ENCODE results near the gene TMEM109.

The TMEM109 gene

GRCh38 chr11:60948250-60948649 lies 34.3 kb downstream of the TMEM109 start:
- H3K4me1 ChIP-seq (ENCODE audit: insufficient read depth, poor library complexity, severe bottlenecking): no peaks in the 10 kb centered on the region
- no peaks in the 10 kb centered on the region for H3K9me3 ChIP-seq (ENCODE audit: severe bottlenecking)
- DNase-seq (ENCODE audit: low spot score) (no peak), ATAC-seq (ENCODE audit: low read depth) (no peak)
- H3K4me3 ChIP-seq (ENCODE audit: severe bottlenecking): no peak overlapping the region
- no peaks in the 10 kb centered on the region for H3K36me3 ChIP-seq (ENCODE audit: low read depth)
- H3K27me3 ChIP-seq (ENCODE audit: insufficient read depth, poor library complexity, severe bottlenecking): no peaks in the 10 kb centered on the region
- H3K27ac ChIP-seq (ENCODE audit: poor library complexity, severe bottlenecking): no peak overlapping the region
- TF ChIP-seq CTCF (IDR thresholded peaks at IDR 0.05; ENCODE audit: poor library complexity, severe bottlenecking): no peak

- Histone ChIP-seq H3K9me3 (ENCODE audit: severe bottlenecking) (no peaks in the 10 kb centered on the region), H3K27ac (ENCODE audit: poor library complexity, severe bottlenecking) (no peak overlapping the region), H3K4me1 (ENCODE audit: insufficient read depth, poor library complexity, severe bottlenecking) (no peaks in the 10 kb centered on the region), H3K4me3 (ENCODE audit: severe bottlenecking) (no peak overlapping the region), H3K36me3 (ENCODE audit: low read depth) (no peaks in the 10 kb centered on the region), H3K27me3 (ENCODE audit: insufficient read depth, poor library complexity, severe bottlenecking) (no peaks in the 10 kb centered on the region)
- ATAC-seq (ENCODE audit: low read depth): no peak
- TF ChIP-seq CTCF (IDR thresholded peaks at IDR 0.05; ENCODE audit: poor library complexity, severe bottlenecking): no peak
- DNase-seq (ENCODE audit: low spot score): no peak
These were observed 36.1 kb downstream of the TMEM109 start for GRCh38 chr11:60950024-60950423.

- Histone ChIP-seq H3K9me3 (ENCODE audit: severe bottlenecking) (no peaks in the 10 kb centered on the region), H3K27me3 (ENCODE audit: insufficient read depth, poor library complexity, severe bottlenecking) (no peaks in the 10 kb centered on the region), H3K4me1 (ENCODE audit: insufficient read depth, poor library complexity, severe bottlenecking) (no peaks in the 10 kb centered on the region), H3K4me3 (ENCODE audit: severe bottlenecking) (no peak overlapping the region), H3K36me3 (ENCODE audit: low read depth) (no peaks in the 10 kb centered on the region), H3K27ac (ENCODE audit: poor library complexity, severe bottlenecking) (no peak overlapping the region)
- no peak for DNase-seq (ENCODE audit: low spot score)
- TF ChIP-seq CTCF (IDR thresholded peaks at IDR 0.05; ENCODE audit: poor library complexity, severe bottlenecking): no peak
- ATAC-seq (ENCODE audit: low read depth): no peak
These were observed 37.1 kb downstream of the TMEM109 start for GRCh38 chr11:60950933-60951605.

- no peak for TF ChIP-seq CTCF (IDR thresholded peaks at IDR 0.05; ENCODE audit: poor library complexity, severe bottlenecking)
- no peaks in the 10 kb centered on the region for H3K27me3 ChIP-seq (ENCODE audit: insufficient read depth, poor library complexity, severe bottlenecking)
- no peak for ATAC-seq (ENCODE audit: low read depth)
- no peaks in the 10 kb centered on the region for H3K4me1 ChIP-seq (ENCODE audit: insufficient read depth, poor library complexity, severe bottlenecking)
- no peak for DNase-seq (ENCODE audit: low spot score)
- H3K9me3 ChIP-seq (ENCODE audit: severe bottlenecking): no peaks in the 10 kb centered on the region
- H3K27ac ChIP-seq (ENCODE audit: poor library complexity, severe bottlenecking): no peak overlapping the region
- H3K4me3 ChIP-seq (ENCODE audit: severe bottlenecking): no peak overlapping the region
- H3K36me3 ChIP-seq (ENCODE audit: low read depth): no peaks in the 10 kb centered on the region
These were observed 37.6 kb downstream of the TMEM109 start for GRCh38 chr11:60951606-60951903.

- ATAC-seq (ENCODE audit: low read depth): no peak
- TF ChIP-seq CTCF (IDR thresholded peaks at IDR 0.05; ENCODE audit: poor library complexity, severe bottlenecking): no peak
- no peaks in the 10 kb centered on the region for H3K4me1 ChIP-seq (ENCODE audit: insufficient read depth, poor library complexity, severe bottlenecking)
- no peak within 1 kb of the TSS for H3K27ac ChIP-seq (ENCODE audit: poor library complexity, severe bottlenecking)
- H3K36me3 ChIP-seq (ENCODE audit: low read depth): no peaks in the 10 kb centered on the region
- no peaks in the 10 kb centered on the region for H3K27me3 ChIP-seq (ENCODE audit: insufficient read depth, poor library complexity, severe bottlenecking)
- no peak for DNase-seq (ENCODE audit: low spot score)
- H3K4me3 ChIP-seq (ENCODE audit: severe bottlenecking): no peak within 1 kb of the TSS
- H3K9me3 ChIP-seq (ENCODE audit: severe bottlenecking): no peaks in the 10 kb centered on the region
These were observed 38.2 kb downstream of the TMEM109 start, which contains the start of gene SLC15A3 for GRCh38 chr11:60951904-60952741. TSS of gene SLC15A3 (minus strand) at chr11:60952176. CDS start at chr11:60951551, 625 bp downstream.
